K562 (cell line): Measurements from ENCODE around the gene THADA. TPM values are rescaled to one million over a fixed set of nuclear protein-coding genes. Genes with fewer than 3 reads are reported as not detected.

Experiments
- BRF2 ChIP-seq: IDR thresholded peaks from 3 replicates; pipeline ENCODE4 v1.6.1; 2011; ENCODE audit warnings: borderline replicate concordance, mild to moderate bottlenecking; ENCODE audit not compliant: insufficient read length, insufficient read depth
- FOXK2 ChIP-seq, 2 experiments: fragments of 450-650 bp; IDR thresholded peaks in 1 of 2; conservative IDR thresholded peaks in 1 of 2; 2 replicates each; pipeline ENCODE4 v1.6.1; 2016; ENCODE audit warnings: low read depth in 2 of 2, mild to moderate bottlenecking in 1 of 2
- FOXM1 ChIP-seq, 2 experiments: fragments of 450-650 bp in 1 of 2; sonication (generic) in 1 of 2; formaldehyde crosslinking in 1 of 2; IDR thresholded peaks; 2 replicates each; pipeline versions ENCODE4 v1.6.1 to v1.9.0; 2017 to 2022; ENCODE audit warnings: low read depth in 2 of 2, mild to moderate bottlenecking in 2 of 2, missing genetic modification reagents in 1 of 2, moderate library complexity in 1 of 2
- FOXP4 ChIP-seq: sonication (generic); formaldehyde crosslinking; IDR thresholded peaks from 2 replicates; pipeline ENCODE4 v1.8.0; 2022; ENCODE audit warnings: mild to moderate bottlenecking, missing genetic modification reagents, borderline replicate concordance
- GABPA ChIP-seq: fragments of 200-800 bp; sonication (Bioruptor generic); conservative IDR thresholded peaks from 2 replicates; pipeline ENCODE4 v1.6.1; 2016; ENCODE audit warnings: low read depth, missing genetic modification characterization, missing compliant biosample characterization
- GATA2 ChIP-seq: sonication (generic); formaldehyde crosslinking; IDR thresholded peaks from 2 replicates; pipeline ENCODE4 v1.4.0; 2020; ENCODE audit warnings: mild to moderate bottlenecking, missing genetic modification reagents
- HNRNPLL ChIP-seq: fragments of 200-400 bp; formaldehyde crosslinking; IDR thresholded peaks from 2 replicates; pipeline ENCODE4 v1.6.1; 2017; ENCODE audit warnings: low read length, low read depth, mild to moderate bottlenecking; ENCODE audit not compliant: poor library complexity, severe bottlenecking
- JUND ChIP-seq, 2 experiments: IDR thresholded peaks; 2 replicates in 1 of 2; 3 replicates in 1 of 2; pipeline ENCODE4 v1.6.1; 2011; ENCODE audit warnings: borderline replicate concordance in 2 of 2, low read depth in 2 of 2, low read length in 2 of 2, improper control_type of control experiment in 1 of 2, missing biosample characterization in 1 of 2, missing genetic modification characterization in 1 of 2, missing genetic modification reagents in 1 of 2
- KLF13 ChIP-seq: fragments of 450-650 bp; IDR thresholded peaks from 2 replicates; pipeline ENCODE4 v1.6.1; 2016; ENCODE audit warnings: missing genetic modification characterization, low read depth, mild to moderate bottlenecking, missing compliant biosample characterization, moderate library complexity, borderline replicate concordance
- MAZ ChIP-seq, 2 experiments: fragments of 450-650 bp in 1 of 2; sonication (generic) in 1 of 2; formaldehyde crosslinking; IDR thresholded peaks in 1 of 2; conservative IDR thresholded peaks in 1 of 2; 2 replicates each; pipeline versions ENCODE4 v1.4.0 to v1.5.0; 2020; ENCODE audit warnings: mild to moderate bottlenecking in 1 of 2, missing genetic modification reagents in 1 of 2
- NFXL1 ChIP-seq: fragments of 450-650 bp; formaldehyde crosslinking; IDR thresholded peaks from 2 replicates; pipeline ENCODE4 v1.4.0; 2021; ENCODE audit warnings: mild to moderate bottlenecking
- NR4A1 ChIP-seq, 2 experiments: fragments of 250-450 bp in 1 of 2; fragments of 450-650 bp in 1 of 2; sonication (Bioruptor Pico) in 1 of 2; IDR thresholded peaks; 2 replicates each; pipeline versions ENCODE4 v1.4.0 to v1.6.1; 2016 to 2020; ENCODE audit warnings: mild to moderate bottlenecking in 2 of 2, missing compliant biosample characterization in 1 of 2, missing genetic modification characterization in 1 of 2, moderate library complexity in 1 of 2
- TAF15 ChIP-seq: fragments of 200-400 bp; formaldehyde crosslinking; IDR thresholded peaks from 2 replicates; pipeline ENCODE4 v1.6.1; 2017; ENCODE audit warnings: mild to moderate bottlenecking, low read depth, low read length, moderate library complexity
- TAF9B ChIP-seq: fragments of 450-650 bp; IDR thresholded peaks from 2 replicates; pipeline ENCODE4 v1.6.1; 2018; ENCODE audit warnings: mild to moderate bottlenecking; ENCODE audit not compliant: partially characterized antibody
- TFAM ChIP-seq: fragments of 250-450 bp; sonication (Bioruptor Pico); conservative IDR thresholded peaks from 2 replicates; pipeline ENCODE4 v1.5.0; 2021; ENCODE audit warnings: mild to moderate bottlenecking, moderate library complexity
- U2AF1 ChIP-seq: fragments of 200-400 bp; formaldehyde crosslinking; optimal IDR thresholded peaks from 2 replicates; pipeline ENCODE3; 2017; ENCODE audit warnings: mild to moderate bottlenecking, low read depth, low read length, moderate library complexity
- ZMIZ1 ChIP-seq, 2 experiments: fragments of 150-350 bp in 1 of 2; IDR thresholded peaks; 2 replicates each; pipeline ENCODE4 v1.6.1; 2012 to 2016; ENCODE audit warnings: low read depth in 2 of 2, low read length in 2 of 2, mild to moderate bottlenecking in 1 of 2, moderate library complexity in 1 of 2
- polyA plus RNA-seq, 8 experiments: library from polyadenylated mRNA; depleted of rRNA in 4 of 8; stranded (reverse) in 5 of 8; unstranded in 3 of 8; fragments of >200 nt; fragmentation: Nextera tagmentation in 2 of 8; fragmentation: Illumina TruSeq in 1 of 8; extraction: Ambion mirVana in 2 of 8; extraction: Trizol in 1 of 8; gene quantifications; 2 replicates each; pipeline versions ENCODE4 v1.2.1 to v1.2.3, GENCODE V29; 2011 to 2014; ENCODE audit warnings: inconsistent platforms in 1 of 8, missing spikeins in 1 of 8
- total RNA-seq, 7 experiments: library from RNA; depleted of rRNA in 6 of 7; stranded (reverse); fragments of >200 nt in 6 of 7; fragmentation: Illumina TruSeq in 2 of 7; extraction: Trizol in 2 of 7; gene quantifications; 2 replicates each; pipeline versions ENCODE4 v1.2.1 to v1.2.3, GENCODE V29; 2011 to 2021; ENCODE audit warnings: low replicate concordance in 1 of 7

THADA gene
- total and polyA plus RNA-seq, 9 of the 15 experiments (the other 6 are each of a cell fraction or from before 2014, with no cell fraction given) = 17.8 to 34.7 (median 31.9) TPM

GRCh38 chr2:43595603-43596412 is at the start of gene THADA (continued):
- TF ChIP-seq ZMIZ1 (IDR thresholded peaks at IDR 0.05; ENCODE audit: low read depth in 2 of 2, low read length in 2 of 2) (peak in 1 of 2 experiments; percentile 53; a peak in 1 of 4 replicates), GABPA (tag) (peak; percentile 98), BRF2 (no peak), NR4A1 (CRISPR knock-in tag; IDR thresholded peaks at IDR 0.05) (no peak), NR4A1 (tag; IDR thresholded peaks at IDR 0.05) (no peak), NFXL1 (CRISPR knock-in tag) (0 out of 2 replicates have a peak, but pooled peaks have one; percentile 29), FOXK2 (conservative IDR thresholded peaks at IDR 0.05 in 1 of 2, IDR thresholded peaks at IDR 0.05 in 1 of 2; ENCODE audit: low read depth in 2 of 2) (peak; percentile 65 to 66; a peak in 2 of 4 replicates), TAF9B (peak; percentile 94), GATA2 (CRISPR knock-in tag) (no peak), TAF15 (no peak), FOXM1 (IDR thresholded peaks at IDR 0.05; ENCODE audit: low read depth) (peak; percentile 41; the same call in 1 of the 2 replicates), FOXM1 (CRISPR knock-in tag; IDR thresholded peaks at IDR 0.05; ENCODE audit: low read depth) (no peak), HNRNPLL (peak; percentile 80), TFAM (CRISPR knock-in tag) (no peak), MAZ (CRISPR knock-in tag; conservative IDR thresholded peaks at IDR 0.05 in 1 of 2, IDR thresholded peaks at IDR 0.05 in 1 of 2) (peak; percentile 94 to 96), JUND (IDR thresholded peaks at IDR 0.05; ENCODE audit: borderline replicate concordance, low read depth, low read length) (peak; percentile 80), JUND (tag; IDR thresholded peaks at IDR 0.05; ENCODE audit: borderline replicate concordance, low read depth, low read length) (peak; percentile 85; the same call in 2 of the 3 replicates), U2AF1 (no peak), FOXP4 (CRISPR knock-in tag) (no peak), KLF13 (tag) (no peak)
